Ovary (tissue), 3 donors: Measurements from ENCODE around the gene WNT2B.

ENCODE experiments used
- EP300 ChIP-seq: sonication (generic); formaldehyde crosslinking; IDR thresholded peaks from one replicate; pipeline ENCODE4 v1.6.1; 2017; ENCODE audit warnings: antibody characterized with exemption
- TF ChIP-seq, protein P1 (sequence below), 3 donors: fragments of 450-650 bp in 2 of 3; fragments of 200-600 bp in 1 of 3; IDR thresholded peaks; one replicate each; pipeline versions ENCODE4 v1.5.1 to v1.8.0; 2016 to 2022; ENCODE audit warnings: antibody characterized with exemption in 3 of 3, mild to moderate bottlenecking in 1 of 3
- donor health status: DM: no; HTN: no; CAD: no.

DNA sequence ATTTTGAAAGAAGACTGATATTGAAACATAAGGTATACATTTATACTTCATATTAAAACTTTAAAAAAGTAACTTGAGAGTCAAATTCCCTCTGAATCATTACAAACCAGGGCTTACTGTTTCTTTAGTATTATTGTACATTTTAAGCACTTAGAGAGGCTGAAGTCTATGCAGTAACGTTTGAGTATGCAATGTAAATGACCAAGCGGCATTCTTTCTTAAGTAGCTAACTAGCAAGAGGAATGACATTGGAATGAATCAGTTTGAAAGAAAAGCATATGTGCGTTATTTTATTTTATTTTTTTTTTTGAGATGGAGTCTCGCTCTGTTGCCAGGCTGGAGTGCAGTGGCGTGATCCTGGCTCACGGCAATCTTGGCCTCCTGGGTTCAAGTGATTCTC is 24.3 kb downstream of the WNT2B start:
- no peak for TF ChIP-seq EP300
- TF ChIP-seq, protein P1, sequence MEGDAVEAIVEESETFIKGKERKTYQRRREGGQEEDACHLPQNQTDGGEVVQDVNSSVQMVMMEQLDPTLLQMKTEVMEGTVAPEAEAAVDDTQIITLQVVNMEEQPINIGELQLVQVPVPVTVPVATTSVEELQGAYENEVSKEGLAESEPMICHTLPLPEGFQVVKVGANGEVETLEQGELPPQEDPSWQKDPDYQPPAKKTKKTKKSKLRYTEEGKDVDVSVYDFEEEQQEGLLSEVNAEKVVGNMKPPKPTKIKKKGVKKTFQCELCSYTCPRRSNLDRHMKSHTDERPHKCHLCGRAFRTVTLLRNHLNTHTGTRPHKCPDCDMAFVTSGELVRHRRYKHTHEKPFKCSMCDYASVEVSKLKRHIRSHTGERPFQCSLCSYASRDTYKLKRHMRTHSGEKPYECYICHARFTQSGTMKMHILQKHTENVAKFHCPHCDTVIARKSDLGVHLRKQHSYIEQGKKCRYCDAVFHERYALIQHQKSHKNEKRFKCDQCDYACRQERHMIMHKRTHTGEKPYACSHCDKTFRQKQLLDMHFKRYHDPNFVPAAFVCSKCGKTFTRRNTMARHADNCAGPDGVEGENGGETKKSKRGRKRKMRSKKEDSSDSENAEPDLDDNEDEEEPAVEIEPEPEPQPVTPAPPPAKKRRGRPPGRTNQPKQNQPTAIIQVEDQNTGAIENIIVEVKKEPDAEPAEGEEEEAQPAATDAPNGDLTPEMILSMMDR (IDR thresholded peaks at IDR 0.05): no peak
